Astrocyte (in vitro differentiated cells and primary cell): Measurements from ENCODE around the gene FMOD.

ENCODE experiments used
- EZH2 ChIP-seq: IDR thresholded peaks from 2 replicates; pipeline ENCODE4 v1.6.1; 2012; ENCODE audit warnings: mild to moderate bottlenecking, low read length, inconsistent platforms; ENCODE audit not compliant: insufficient read depth
- TF ChIP-seq, protein P1 (sequence below): IDR thresholded peaks from 2 replicates; pipeline ENCODE4 v1.5.1; 2011; ENCODE audit warnings: low read depth, mild to moderate bottlenecking, inconsistent platforms, low read length, moderate library complexity; ENCODE audit not compliant: insufficient read depth

DNA sequence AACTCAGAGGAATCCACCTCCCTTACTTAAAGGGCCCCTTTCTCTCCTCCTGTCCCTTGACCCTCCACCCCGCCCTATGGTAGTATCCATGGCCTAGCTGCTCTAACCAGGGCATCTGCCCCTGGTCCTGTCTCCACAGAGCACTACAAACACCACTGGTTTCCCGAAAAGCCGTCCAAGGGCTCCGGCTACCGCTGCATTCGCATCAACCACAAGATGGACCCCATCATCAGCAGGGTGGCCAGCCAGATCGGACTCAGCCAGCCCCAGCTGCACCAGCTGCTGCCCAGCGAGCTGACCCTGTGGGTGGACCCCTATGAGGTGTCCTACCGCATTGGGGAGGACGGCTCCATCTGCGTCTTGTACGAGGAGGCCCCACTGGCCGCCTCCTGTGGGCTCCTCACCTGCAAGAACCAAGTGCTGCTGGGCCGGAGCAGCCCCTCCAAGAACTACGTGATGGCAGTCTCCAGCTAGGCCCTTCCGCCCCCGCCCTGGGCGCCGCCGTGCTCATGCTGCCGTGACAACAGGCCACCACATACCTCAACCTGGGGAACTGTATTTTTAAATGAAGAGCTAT, 43.9 kb downstream of the FMOD start:
- TF ChIP-seq, protein P1, sequence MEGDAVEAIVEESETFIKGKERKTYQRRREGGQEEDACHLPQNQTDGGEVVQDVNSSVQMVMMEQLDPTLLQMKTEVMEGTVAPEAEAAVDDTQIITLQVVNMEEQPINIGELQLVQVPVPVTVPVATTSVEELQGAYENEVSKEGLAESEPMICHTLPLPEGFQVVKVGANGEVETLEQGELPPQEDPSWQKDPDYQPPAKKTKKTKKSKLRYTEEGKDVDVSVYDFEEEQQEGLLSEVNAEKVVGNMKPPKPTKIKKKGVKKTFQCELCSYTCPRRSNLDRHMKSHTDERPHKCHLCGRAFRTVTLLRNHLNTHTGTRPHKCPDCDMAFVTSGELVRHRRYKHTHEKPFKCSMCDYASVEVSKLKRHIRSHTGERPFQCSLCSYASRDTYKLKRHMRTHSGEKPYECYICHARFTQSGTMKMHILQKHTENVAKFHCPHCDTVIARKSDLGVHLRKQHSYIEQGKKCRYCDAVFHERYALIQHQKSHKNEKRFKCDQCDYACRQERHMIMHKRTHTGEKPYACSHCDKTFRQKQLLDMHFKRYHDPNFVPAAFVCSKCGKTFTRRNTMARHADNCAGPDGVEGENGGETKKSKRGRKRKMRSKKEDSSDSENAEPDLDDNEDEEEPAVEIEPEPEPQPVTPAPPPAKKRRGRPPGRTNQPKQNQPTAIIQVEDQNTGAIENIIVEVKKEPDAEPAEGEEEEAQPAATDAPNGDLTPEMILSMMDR, result no peak
- TF ChIP-seq EZH2, result no peak
